WTC11 (cell line): ENCODE measurements around the gene PNPLA8. TPM values are rescaled to one million over a fixed set of nuclear protein-coding genes. Genes with fewer than 3 reads are reported as not detected.

Experiments
- ATAC-seq: fragments of 200-7000 bp; cut with Tn5 transposase; 2 replicates; pipeline ENCODE4 v1.10.0; 2021; ENCODE audit warnings: mild to moderate bottlenecking, moderate library complexity
- CTCF ChIA-PET: fragments of 300-600 bp; sonication (Branson Sonifier 250); formaldehyde crosslinking; loops from one replicate; lab custom pipeline; 2021; ENCODE audit warnings: antibody characterized with exemption; lab: Charles Lee
- POLR2A ChIA-PET: fragments of 350-600 bp; sonication (Branson Sonifier 250); formaldehyde crosslinking; loops from one replicate; lab custom pipeline; 2021; ENCODE audit warnings: antibody characterized with exemption; lab: Charles Lee
- DNase-seq: peaks from one replicate; pipeline ENCODE4 v3.0.0; 2021; ENCODE audit warnings: low spot score
- H3K27ac Mint-ChIP-seq: 2 replicates; pipeline ENCODE4 v1.8.0; 2021; ENCODE audit warnings: mixed read lengths
- H3K27me3 Mint-ChIP-seq: 2 replicates; pipeline ENCODE4 v1.8.0; 2021; ENCODE audit warnings: low read depth, mild to moderate bottlenecking, moderate library complexity, mixed read lengths
- H3K36me3 Mint-ChIP-seq: 2 replicates; pipeline ENCODE4 v1.8.0; 2021; ENCODE audit warnings: mixed read lengths
- H3K4me1 Mint-ChIP-seq: 2 replicates; pipeline ENCODE4 v1.8.0; 2022; ENCODE audit warnings: mixed read lengths
- H3K4me3 Mint-ChIP-seq: 2 replicates; pipeline ENCODE4 v1.8.0; 2021; ENCODE audit warnings: mild to moderate bottlenecking, moderate library complexity, mixed read lengths
- H3K9me3 Mint-ChIP-seq: 2 replicates; pipeline ENCODE4 v1.8.0; 2021; ENCODE audit warnings: mixed read lengths
- ATF1 ChIP-seq: sonication (generic); formaldehyde crosslinking; IDR thresholded peaks from 2 replicates; pipeline ENCODE4 v1.8.1; 2023; ENCODE audit warnings: mild to moderate bottlenecking, moderate library complexity, missing genetic modification reagents
- ATF3 ChIP-seq: sonication (generic); formaldehyde crosslinking; conservative IDR thresholded peaks from 2 replicates; pipeline ENCODE4 v1.8.1; 2022; ENCODE audit warnings: mild to moderate bottlenecking, missing genetic modification reagents
- CBFB ChIP-seq: sonication (generic); formaldehyde crosslinking; IDR thresholded peaks from 2 replicates; pipeline ENCODE4 v1.8.1; 2022; ENCODE audit warnings: mild to moderate bottlenecking, low read depth, missing genetic modification reagents
- CREM ChIP-seq: sonication (generic); formaldehyde crosslinking; IDR thresholded peaks from 2 replicates; pipeline ENCODE4 v1.8.1; 2022; ENCODE audit warnings: mild to moderate bottlenecking, missing genetic modification reagents, moderate library complexity
- CTCF ChIP-seq: fragments of 200-600 bp; IDR thresholded peaks from 2 replicates; pipeline ENCODE4 v1.8.0; 2022; ENCODE audit warnings: antibody characterized with exemption
- E2F4 ChIP-seq: sonication (generic); formaldehyde crosslinking; IDR thresholded peaks from 2 replicates; pipeline ENCODE4 v1.8.1; 2022; ENCODE audit warnings: low read depth, mild to moderate bottlenecking, moderate library complexity, missing genetic modification reagents, borderline replicate concordance
- E2F5 ChIP-seq: sonication (generic); formaldehyde crosslinking; IDR thresholded peaks from 2 replicates; pipeline ENCODE4 v1.8.1; 2022; ENCODE audit warnings: mild to moderate bottlenecking, moderate library complexity, missing genetic modification reagents
- ELF4 ChIP-seq: sonication (generic); formaldehyde crosslinking; IDR thresholded peaks from 2 replicates; pipeline ENCODE4 v1.8.1; 2022; ENCODE audit warnings: low read depth, mild to moderate bottlenecking, moderate library complexity, missing genetic modification reagents
- ESRRA ChIP-seq: sonication (generic); formaldehyde crosslinking; IDR thresholded peaks from 2 replicates; pipeline ENCODE4 v1.8.1; 2022; ENCODE audit warnings: mild to moderate bottlenecking, missing genetic modification reagents, borderline replicate concordance
- FOXP1 ChIP-seq: sonication (generic); formaldehyde crosslinking; IDR thresholded peaks from 2 replicates; pipeline ENCODE4 v1.8.0; 2022; ENCODE audit warnings: missing genetic modification reagents, mild to moderate bottlenecking, moderate library complexity, borderline replicate concordance
- GABPB1 ChIP-seq: sonication (generic); formaldehyde crosslinking; IDR thresholded peaks from 2 replicates; pipeline ENCODE4 v1.8.1; 2023; ENCODE audit warnings: mild to moderate bottlenecking, missing genetic modification reagents
- HMGA2 ChIP-seq: fragments of 250-450 bp; sonication (Bioruptor Pico); IDR thresholded peaks from 2 replicates; pipeline ENCODE4 v1.4.0; 2021; ENCODE audit warnings: mild to moderate bottlenecking, moderate library complexity
- HMGXB4 ChIP-seq: sonication (generic); formaldehyde crosslinking; IDR thresholded peaks from 2 replicates; pipeline ENCODE4 v1.8.1; 2023; ENCODE audit warnings: mild to moderate bottlenecking, moderate library complexity, missing genetic modification reagents
- MAX ChIP-seq: sonication (generic); formaldehyde crosslinking; IDR thresholded peaks from 2 replicates; pipeline ENCODE4 v1.8.0; 2022; ENCODE audit warnings: mild to moderate bottlenecking, missing genetic modification reagents
- NR2C2 ChIP-seq: sonication (generic); formaldehyde crosslinking; IDR thresholded peaks from 2 replicates; pipeline ENCODE4 v1.8.0; 2022; ENCODE audit warnings: mild to moderate bottlenecking, missing genetic modification reagents
- RELA ChIP-seq: sonication (generic); formaldehyde crosslinking; IDR thresholded peaks from 2 replicates; pipeline ENCODE4 v1.8.1; 2022; ENCODE audit warnings: missing genetic modification reagents, mild to moderate bottlenecking, borderline replicate concordance
- TCF7 ChIP-seq: sonication (generic); formaldehyde crosslinking; IDR thresholded peaks from 2 replicates; pipeline ENCODE4 v1.8.0; 2022; ENCODE audit warnings: mild to moderate bottlenecking, low read depth, missing genetic modification reagents, moderate library complexity
- ZBTB21 ChIP-seq: sonication (generic); formaldehyde crosslinking; IDR thresholded peaks from 2 replicates; pipeline ENCODE4 v1.8.1; 2023; ENCODE audit warnings: mild to moderate bottlenecking, missing genetic modification reagents, borderline replicate concordance
- ZNF281 ChIP-seq: sonication (generic); formaldehyde crosslinking; IDR thresholded peaks from 2 replicates; pipeline ENCODE4 v1.8.0; 2023; ENCODE audit warnings: mild to moderate bottlenecking, missing genetic modification reagents
- ZNF423 ChIP-seq: fragments of 250-450 bp; sonication (Bioruptor Pico); IDR thresholded peaks from 2 replicates; pipeline ENCODE4 v2.1.2; 2022; ENCODE audit warnings: mild to moderate bottlenecking, moderate library complexity
- ZNF425 ChIP-seq: fragments of 250-450 bp; sonication (Bioruptor Pico); conservative IDR thresholded peaks from 2 replicates; pipeline ENCODE4 v1.9.0; 2021; ENCODE audit warnings: mild to moderate bottlenecking
- ZNF512 ChIP-seq: sonication (generic); formaldehyde crosslinking; IDR thresholded peaks from 2 replicates; pipeline ENCODE4 v1.8.1; 2022; ENCODE audit warnings: missing genetic modification reagents, borderline replicate concordance
- ZNF671 ChIP-seq: fragments of 250-450 bp; sonication (Bioruptor Pico); IDR thresholded peaks from 2 replicates; pipeline ENCODE4 v1.8.0; 2021; ENCODE audit warnings: mild to moderate bottlenecking
- total RNA-seq: library from RNA; stranded (reverse); gene quantifications from 3 replicates; pipeline ENCODE4 v1.2.3, GENCODE V29; 2021

The PNPLA8 gene
- total RNA-seq, 1 experiment from 2014 or later, result 12.4 TPM

- H3K27me3 Mint-ChIP-seq, result peaks cover 55% of the 10 kb centered on the region
- H3K36me3 Mint-ChIP-seq, result no peaks in the 10 kb centered on the region
- DNase-seq (peak; percentile 94), ATAC-seq (peak; percentile 75)
- peaks cover 27% of the 10 kb centered on the region for H3K4me1 Mint-ChIP-seq
- POLR2A ChIA-PET, result interaction anchor here (0.5 to 2.5 kb wide), 4 partner anchors 51 to 1558 kb away, joined by 3 to 14 read pairs (median 4); partner anchors contain the start of gene PNPLA8
- no peak within 1 kb of the TSS for H3K27ac Mint-ChIP-seq
- no peaks in the 10 kb centered on the region for H3K9me3 Mint-ChIP-seq
- H3K4me3 Mint-ChIP-seq, result peak within 1 kb of the TSS; percentile 93
- CTCF ChIA-PET, result interaction anchor here (0.7 to 2.3 kb wide), 7 partner anchors 12 to 713 kb away, joined by 3 to 14 read pairs (median 5); no protein-coding TSS in a partner anchor
- TF ChIP-seq E2F5 (CRISPR knock-in tag) (no peak), ATF1 (CRISPR knock-in tag) (no peak), ESRRA (CRISPR knock-in tag) (peak; percentile 23; the same call in 1 of the 2 replicates), HMGA2 (CRISPR knock-in tag) (no peak), HMGXB4 (CRISPR knock-in tag) (peak; percentile 47), ZNF281 (peak; percentile 62; the same call in 1 of the 2 replicates), ATF3 (no peak), MAX (CRISPR knock-in tag) (no peak; the same call in 1 of the 2 replicates), NR2C2 (CRISPR knock-in tag) (no peak), CBFB (CRISPR knock-in tag) (no peak), ZNF512 (CRISPR knock-in tag) (no peak), ZBTB21 (CRISPR knock-in tag) (no peak), CREM (CRISPR knock-in tag) (0 out of 2 replicates have a peak, but pooled peaks have one; percentile 52), GABPB1 (CRISPR knock-in tag) (no peak), ELF4 (no peak), ZNF425 (CRISPR knock-in tag) (no peak), FOXP1 (CRISPR knock-in tag) (no peak), CTCF (no peak), E2F4 (no peak), TCF7 (CRISPR knock-in tag) (no peak), ZNF671 (no peak), ZNF423 (no peak), RELA (CRISPR knock-in tag) (0 out of 2 replicates have a peak, but pooled peaks have one; percentile 25)
Observed at GRCh38 chr7:108455998-108456677, 69.8 kb downstream of the PNPLA8 start, which contains the start of gene NRCAM. Gene NRCAM, minus strand, starts transcription at chr7:108456436. Its CDS starts 216,372 bp downstream, at chr7:108240064.
